GM13977 (cell line): ENCODE data around the gene PLEK.

Experiments
- DNase-seq: peaks from one replicate; pipeline ENCODE4 v3.0.0; 2012; ENCODE audit warnings: low spot score
- in situ Hi-C: fragments of 300-500 bp; cut with MboI; formaldehyde crosslinking; loops from one replicate; pipeline ENCODE4 v1.12.0; 2022; ENCODE audit warnings: low sequenced_read_pairs, low pct_unique_long_range_greater_than_20kb, mixed read lengths, inconsistent platforms; ENCODE audit not compliant: unreplicated experiment
- TF ChIP-seq, protein P1 (sequence below): IDR thresholded peaks from 2 replicates; pipeline ENCODE4 v1.5.1; 2012; ENCODE audit warnings: mild to moderate bottlenecking, control low read depth; ENCODE audit not compliant: insufficient read depth; ENCODE audit errors: extremely low read depth, missing control alignments

The PLEK gene

GRCh38 chr2:68431316-68431972 is 66.4 kb downstream of the PLEK start:
- in situ Hi-C loops, result no loop called here
- DNase-seq, result no peak
- TF ChIP-seq, protein P1, sequence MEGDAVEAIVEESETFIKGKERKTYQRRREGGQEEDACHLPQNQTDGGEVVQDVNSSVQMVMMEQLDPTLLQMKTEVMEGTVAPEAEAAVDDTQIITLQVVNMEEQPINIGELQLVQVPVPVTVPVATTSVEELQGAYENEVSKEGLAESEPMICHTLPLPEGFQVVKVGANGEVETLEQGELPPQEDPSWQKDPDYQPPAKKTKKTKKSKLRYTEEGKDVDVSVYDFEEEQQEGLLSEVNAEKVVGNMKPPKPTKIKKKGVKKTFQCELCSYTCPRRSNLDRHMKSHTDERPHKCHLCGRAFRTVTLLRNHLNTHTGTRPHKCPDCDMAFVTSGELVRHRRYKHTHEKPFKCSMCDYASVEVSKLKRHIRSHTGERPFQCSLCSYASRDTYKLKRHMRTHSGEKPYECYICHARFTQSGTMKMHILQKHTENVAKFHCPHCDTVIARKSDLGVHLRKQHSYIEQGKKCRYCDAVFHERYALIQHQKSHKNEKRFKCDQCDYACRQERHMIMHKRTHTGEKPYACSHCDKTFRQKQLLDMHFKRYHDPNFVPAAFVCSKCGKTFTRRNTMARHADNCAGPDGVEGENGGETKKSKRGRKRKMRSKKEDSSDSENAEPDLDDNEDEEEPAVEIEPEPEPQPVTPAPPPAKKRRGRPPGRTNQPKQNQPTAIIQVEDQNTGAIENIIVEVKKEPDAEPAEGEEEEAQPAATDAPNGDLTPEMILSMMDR, result no peak

DNA sequence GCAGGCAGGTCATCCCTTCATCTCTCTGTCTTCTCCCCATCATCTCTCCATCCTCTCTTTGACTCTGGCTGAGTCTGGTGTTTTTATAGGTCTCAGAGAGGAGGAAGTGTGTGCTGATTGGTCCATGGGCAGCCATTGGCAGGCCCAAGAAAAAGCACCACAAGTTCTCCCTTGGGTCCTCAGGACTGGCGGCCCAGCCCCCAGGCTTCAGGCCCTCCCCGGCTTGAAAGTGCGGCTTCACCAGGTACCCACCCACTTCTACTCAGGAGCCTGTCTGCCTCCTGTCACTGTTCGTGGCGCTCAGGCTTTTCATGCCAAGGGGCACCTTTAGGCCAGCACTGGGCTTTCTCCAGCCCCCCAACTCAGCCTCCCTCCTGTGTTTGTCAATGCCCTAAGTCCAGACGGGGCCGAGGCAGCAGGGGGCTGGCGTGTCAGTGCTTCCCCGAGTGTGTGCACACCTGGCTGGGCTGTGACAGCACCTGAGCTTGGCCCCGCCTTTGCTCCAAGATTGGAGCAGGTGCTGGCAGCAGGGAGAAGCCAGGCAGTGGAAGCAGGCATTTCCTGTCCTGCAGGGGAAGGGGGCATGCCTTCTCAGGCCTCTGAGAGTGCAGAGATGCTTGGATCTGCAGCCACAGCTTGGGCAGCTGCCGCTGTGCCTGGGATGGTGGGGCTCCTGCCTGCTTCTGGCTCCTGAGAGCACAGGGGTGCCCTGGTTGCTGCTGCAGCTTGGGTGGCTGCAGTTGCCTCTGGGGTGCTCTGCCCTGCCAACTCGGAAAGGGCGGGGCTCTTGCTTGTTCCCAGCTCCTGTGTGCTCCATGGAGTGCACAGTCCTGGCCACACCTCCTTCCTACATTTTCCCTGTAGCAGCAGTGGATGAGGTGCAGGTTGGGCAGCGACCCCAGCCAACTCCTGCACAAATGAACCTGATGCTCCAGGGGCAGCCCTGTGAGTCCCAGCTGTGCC is 67.9 kb downstream of the PLEK start:
- in situ Hi-C loops, result no loop called here
- TF ChIP-seq, protein P1, result no peak
- no peak for DNase-seq

- DNase-seq, result no peak
- in situ Hi-C loops, result no loop called here
- TF ChIP-seq, protein P1, result no peak
These were observed 69.9 kb downstream of the PLEK start for GRCh38 chr2:68434981-68435380.

- in situ Hi-C loops, result no loop called here
- no peak for DNase-seq
- TF ChIP-seq, protein P1, result no peak
These were observed 70.5 kb downstream of the PLEK start for GRCh38 chr2:68435615-68436014.

DNA sequence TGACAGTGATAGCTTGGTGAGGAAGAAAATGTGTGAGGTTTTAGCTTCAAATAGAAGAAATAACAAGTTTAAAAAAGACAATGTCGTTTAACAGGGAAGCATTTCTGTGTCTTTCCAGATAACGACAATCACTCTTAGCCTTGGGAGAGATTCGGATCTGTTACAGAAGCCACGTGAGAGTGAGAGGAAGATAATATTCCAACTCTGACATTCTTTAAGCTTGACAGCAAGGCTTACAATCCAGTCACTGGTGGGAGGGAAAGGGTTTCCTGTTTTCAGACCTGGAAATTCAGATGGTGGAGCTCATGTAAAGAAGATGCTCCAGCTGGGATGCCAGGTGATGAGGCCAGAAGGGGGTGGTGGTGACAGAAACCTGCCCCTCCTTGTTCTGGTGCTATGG is 71.2 kb downstream of the PLEK start:
- DNase-seq, result no peak
- in situ Hi-C loops, result no loop called here
- TF ChIP-seq, protein P1, result no peak

DNA sequence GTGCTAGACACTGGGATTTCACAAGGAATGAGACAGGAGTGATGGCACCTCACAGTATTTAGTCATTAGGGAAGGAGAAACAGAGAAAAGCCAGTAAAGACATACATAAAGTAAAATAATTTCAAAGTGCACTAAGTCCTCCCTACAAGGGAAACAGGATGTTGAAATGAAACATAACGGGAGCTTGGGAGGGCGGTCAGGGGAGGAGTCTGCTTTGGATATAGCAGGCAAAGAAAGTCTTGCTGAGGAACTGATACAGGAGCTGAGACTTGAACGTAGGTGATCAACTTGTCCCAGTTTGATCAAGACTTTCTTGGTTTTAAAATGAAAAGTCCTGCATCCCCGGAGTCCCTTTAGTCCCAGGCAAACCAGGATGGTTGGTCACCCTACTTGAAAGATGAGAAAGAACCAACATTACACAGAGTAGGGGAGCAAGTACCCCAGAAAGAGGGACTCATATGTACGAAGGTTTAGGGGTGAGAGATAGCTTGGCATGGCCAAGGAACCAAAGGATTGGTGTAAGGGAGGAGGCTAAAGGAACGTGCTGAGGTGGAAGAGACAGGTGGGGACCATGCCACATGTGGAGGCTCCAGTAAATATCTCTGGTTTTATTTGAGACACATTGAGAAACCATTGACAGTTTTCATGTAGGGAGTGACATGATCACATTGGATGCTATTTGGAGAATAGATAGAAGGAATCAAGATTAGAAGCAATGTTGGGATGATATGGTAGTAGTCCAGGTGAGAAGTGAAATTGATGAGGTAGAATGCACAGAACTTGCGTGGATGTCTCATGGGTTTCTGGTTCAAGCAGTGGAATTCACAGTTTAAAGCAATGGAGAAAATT is 73.6 kb downstream of the PLEK start:
- in situ Hi-C loops, result no loop called here
- DNase-seq, result no peak
- TF ChIP-seq, protein P1, result no peak
